GM12892 (cell line): ENCODE results near the gene AIFM3.
"Not testable (repeated sequence)": the region's sequence is repeated elsewhere in the genome, so short reads cannot be mapped to it uniquely, and the experiment has no call there.

Experiments
- DNase-seq: peaks from one replicate; pipeline ENCODE4 v3.0.0; 2011; ENCODE audit not compliant: insufficient read length
- FAIRE-seq: peaks from 2 replicates; lab custom pipeline; 2011; peaks lifted over from hg19 to GRCh38; lab: Jason Lieb, UNC
- POLR2A ChIP-seq: IDR thresholded peaks from 2 replicates; pipeline ENCODE4 v1.6.1; 2011; ENCODE audit warnings: low read depth, low read length, control low read depth
- POLR2AphosphoS5 ChIP-seq: IDR thresholded peaks from 2 replicates; pipeline ENCODE4 v1.6.1; 2011; ENCODE audit warnings: low read depth, low read length, control low read depth
- TAF1 ChIP-seq: IDR thresholded peaks from 2 replicates; pipeline ENCODE4 v1.6.1; 2011; ENCODE audit warnings: low read depth, mild to moderate bottlenecking, control low read depth, low read length, borderline replicate concordance

AIFM3 gene

GRCh38 chr22:20965104-20965887 lies 1.8 kb upstream of the AIFM3 start:
- DNase-seq (no peak), FAIRE-seq (no peak)
- TF ChIP-seq TAF1 (no peak), POLR2A (no peak)

GRCh38 chr22:20965888-20966855 lies 883 bp upstream of the AIFM3 start:
- FAIRE-seq (no peak), DNase-seq (no peak)
- TF ChIP-seq POLR2A (no peak), POLR2AphosphoS5 (no peak), TAF1 (no peak)

- no peak for DNase-seq
- TF ChIP-seq POLR2AphosphoS5 (no peak), TAF1 (no peak), POLR2A (no peak)
- no peak for FAIRE-seq
These were observed 699 bp downstream of the AIFM3 start for GRCh38 chr22:20967697-20968211.

DNA sequence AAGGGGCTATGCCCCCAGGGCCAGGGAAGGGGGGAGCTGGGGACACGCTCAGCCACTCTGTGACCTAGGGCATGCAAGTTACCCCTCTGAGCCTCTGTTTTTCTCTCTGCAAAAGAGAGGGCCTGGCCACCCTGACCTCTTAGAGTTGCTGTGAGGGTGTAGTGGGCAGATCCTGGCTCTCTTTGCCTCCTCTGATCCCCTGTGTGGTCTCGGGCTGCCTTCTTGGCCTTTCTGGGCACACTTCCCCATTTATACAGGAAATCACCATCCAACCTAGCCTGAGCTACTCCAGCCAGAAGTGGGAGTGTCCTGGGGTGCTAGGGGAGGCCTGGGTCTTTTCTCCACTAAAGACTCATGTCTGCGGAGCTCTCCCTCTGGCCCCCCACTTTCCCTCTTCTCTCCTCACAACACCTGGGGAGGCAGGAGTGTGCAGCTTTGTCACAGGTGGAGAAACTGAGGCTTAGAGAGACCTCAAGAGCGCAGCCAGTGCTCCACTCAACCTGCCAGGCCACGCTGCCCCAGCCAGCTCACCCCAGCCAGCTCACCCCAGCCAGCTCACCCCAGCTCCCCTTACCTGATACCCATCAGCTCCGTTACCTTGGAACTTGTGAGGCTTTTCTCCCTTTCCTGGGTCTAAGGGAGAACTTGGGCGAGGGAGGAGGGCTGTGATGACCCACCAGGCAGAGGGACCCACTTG lies 1.4 kb downstream of the AIFM3 start:
- DNase-seq (no peak), FAIRE-seq (no peak)
- TF ChIP-seq TAF1 (no peak), POLR2A (no peak), POLR2AphosphoS5 (no peak)

GRCh38 chr22:20970939-20971657 lies 4.0 kb downstream of the AIFM3 start:
- no peak for TF ChIP-seq POLR2A
- no peak for TF ChIP-seq TAF1
- no peak for TF ChIP-seq POLR2AphosphoS5
- no peak for DNase-seq
- FAIRE-seq, result no peak

- not testable (repeated sequence) for DNase-seq, FAIRE-seq
These were observed 5.1 kb downstream of the AIFM3 start for GRCh38 chr22:20972014-20972694.

DNA sequence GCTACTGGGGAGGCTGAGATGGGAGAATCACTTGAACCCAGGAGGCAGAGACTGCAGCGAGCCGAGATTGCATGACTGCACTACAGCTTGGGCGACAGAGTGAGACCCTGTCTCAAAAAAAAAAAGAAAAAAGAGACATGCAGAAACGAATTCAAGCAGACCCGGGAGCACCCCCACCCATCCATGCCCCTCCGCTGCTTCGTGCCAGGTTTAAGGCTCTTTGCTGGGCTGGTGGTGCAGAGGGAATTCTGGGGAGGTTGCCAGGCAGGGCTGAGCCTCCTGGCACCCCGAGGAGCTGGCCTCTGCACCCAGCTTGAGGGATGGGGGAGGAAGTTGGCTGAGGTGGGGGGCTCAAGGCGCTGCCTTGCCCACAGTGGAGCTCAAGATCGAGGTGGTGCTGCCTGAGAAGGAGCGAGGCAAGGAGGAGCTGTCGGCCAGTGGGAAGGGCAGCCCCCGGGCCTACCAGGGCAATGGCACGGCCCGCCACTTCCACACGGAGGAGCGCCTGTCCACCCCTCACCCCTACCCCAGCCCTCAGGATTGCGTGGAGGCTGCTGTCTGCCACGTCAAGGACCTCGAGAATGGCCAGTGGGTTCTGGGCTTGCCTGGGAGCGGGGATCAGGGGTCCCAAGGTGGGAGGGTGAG lies 6.0 kb downstream of the AIFM3 start:
- TF ChIP-seq POLR2A (no peak), TAF1 (no peak), POLR2AphosphoS5 (no peak)
- no peak for FAIRE-seq
- no peak for DNase-seq

- TF ChIP-seq POLR2A (no peak), POLR2AphosphoS5 (no peak), TAF1 (no peak)
- FAIRE-seq (no peak), DNase-seq (no peak)
These were observed 6.7 kb downstream of the AIFM3 start for GRCh38 chr22:20973634-20974286.

- no peak for DNase-seq
- no peak for FAIRE-seq
- TF ChIP-seq POLR2AphosphoS5, result no peak
- TF ChIP-seq TAF1, result no peak
- TF ChIP-seq POLR2A, result no peak
These were observed 7.4 kb downstream of the AIFM3 start for GRCh38 chr22:20974336-20974955.

DNA sequence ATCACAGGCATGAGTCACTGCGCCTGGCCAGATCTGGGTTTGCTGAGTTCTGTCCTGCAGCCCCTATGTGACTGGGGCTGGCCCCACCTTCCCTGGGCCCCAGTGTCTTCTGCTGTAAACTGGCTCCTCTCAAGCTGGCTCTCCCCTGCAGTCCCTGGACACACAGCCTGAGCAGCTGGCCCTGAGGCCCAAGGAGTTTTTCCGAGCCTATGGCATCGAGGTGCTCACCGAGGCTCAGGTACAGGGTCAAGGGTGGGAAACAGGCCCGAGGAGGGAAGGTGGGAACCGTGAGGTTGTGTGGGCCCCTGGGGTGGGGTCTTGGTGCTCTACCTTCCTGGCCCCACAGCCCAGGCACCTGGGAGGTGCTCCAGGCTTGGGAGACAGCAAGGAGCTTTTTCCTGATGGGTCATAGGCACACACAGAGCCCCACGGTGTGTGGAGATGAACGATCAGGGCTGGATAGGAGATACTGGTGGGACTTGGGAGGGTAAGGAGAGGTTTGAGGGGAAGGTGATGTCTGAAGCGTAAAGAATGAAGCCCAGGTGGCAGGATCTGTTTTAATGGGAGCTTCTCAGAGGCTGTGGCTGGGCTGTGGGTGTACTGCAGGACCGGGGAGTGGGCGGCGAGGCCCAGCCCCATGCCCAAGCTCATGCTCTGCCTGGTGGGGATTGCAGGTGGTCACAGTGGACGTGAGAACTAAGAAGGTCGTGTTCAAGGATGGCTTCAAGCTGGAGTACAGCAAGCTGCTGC lies 8.7 kb downstream of the AIFM3 start:
- FAIRE-seq (no peak), DNase-seq (no peak)
- TF ChIP-seq POLR2A (no peak), POLR2AphosphoS5 (no peak), TAF1 (no peak)
